Heart left ventricle (tissue), 13 donors: ENCODE data around the gene INPP4A.

Experiments
- CTCF ChIP-seq, 12 donors: fragments of 200-600 bp; sonication (generic) in 4 of 12; IDR thresholded peaks; one replicate each; pipeline versions ENCODE4 v1.5.0 to v1.8.0; 2018 to 2022; ENCODE audit warnings: antibody characterized with exemption in 12 of 12, mild to moderate bottlenecking in 5 of 12
- POLR2A ChIP-seq, 2 donors: fragments of 450-650 bp; IDR thresholded peaks; one replicate each; pipeline ENCODE4 v1.6.1; 2017; ENCODE audit warnings: antibody characterized with exemption in 2 of 2, mild to moderate bottlenecking in 2 of 2, moderate library complexity in 2 of 2
- donor health status: ischemic (EF 13 %, LVEDD 7.1; RV severe dilation, severe dysfunction).
- donor health status: DM: no; HTN: yes; CAD: no.
- donor health status: DM: no; HTN: no; CAD: no.
- donor health status: ischemic (EF 25% LVEDD 6.9; RV normal size, moderate dysfunction).
- donor health status: ischemic (EF 25% LVEDD 5.7; RV mildly dilated, moderate dysfunction).
- donor health status: ischemic (EF 35%, LVEDD 5.7; RV mildly dilated, moderate dysfunction).
- donor health status: nonischemic (EF 11% LVEDD 7.7; RV severe dilation, severe dysfunction).
- donor health status: DM: yes; HTN: yes; CAD: no.
- donor health status: PGD.
- donor health status: ischemic (EF 29% LVEDD 5.4; RV normal size, mild dysfunction).
- donor health status: nonischemic (EF 23%, LVEDD 6.1; RV moderate dilation, normal function).

- TF ChIP-seq CTCF (IDR thresholded peaks at IDR 0.05) (no peak), POLR2A (IDR thresholded peaks at IDR 0.05) (no peak)
Observed at GRCh38 chr2:98479371-98479770, 34.7 kb downstream of the INPP4A start.
